PC-9 (cell line): ENCODE data around the gene FAM20C. TPM values are rescaled to one million over a fixed set of nuclear protein-coding genes. Genes with fewer than 3 reads are reported as not detected.

Source experiments
- BruUV-seq: library from RNA; stranded (reverse); fragments of 400-500 nt; replicated peaks from 2 replicates; lab custom pipeline; 2021; lab: Mats Ljungman, UMichigan
- CTCF ChIA-PET: fragments of 300-600 bp; sonication (Branson Sonifier 250); formaldehyde crosslinking; loops from one replicate; lab custom pipeline; 2022; ENCODE audit warnings: antibody characterized with exemption; lab: Charles Lee
- POLR2A ChIA-PET: fragments of 300-600 bp; sonication (Branson Sonifier 250); formaldehyde crosslinking; loops from one replicate; lab custom pipeline; 2022; ENCODE audit warnings: antibody characterized with exemption; ENCODE audit not compliant: unreplicated experiment; lab: Charles Lee
- DNase-seq, 2 experiments: peaks; one replicate each; pipeline versions ENCODE4 v3.0.0 to v3.0.0-alpha.2; 2015 to 2022; ENCODE audit warnings: mixed read lengths in 1 of 2
- H2AFZ ChIP-seq: fragments of 200-600 bp; sonication (generic); 2 replicates; pipeline ENCODE4 v1.8.1; 2017; ENCODE audit warnings: antibody characterized with exemption
- H3F3A ChIP-seq: fragments of 200-600 bp; sonication (generic); 2 replicates; pipeline ENCODE4 v1.8.1; 2017; ENCODE audit warnings: antibody characterized with exemption, mild to moderate bottlenecking, low read depth; ENCODE audit not compliant: insufficient read depth
- H3K27ac ChIP-seq: fragments of 200-600 bp; sonication (generic); 2 replicates; pipeline ENCODE4 v1.6.1; 2016; ENCODE audit warnings: mixed run types
- H3K27me3 ChIP-seq: fragments of 200-600 bp; sonication (generic); 2 replicates; pipeline ENCODE4 v1.6.1; 2016; ENCODE audit warnings: low read depth, mixed run types; ENCODE audit not compliant: insufficient read depth
- H3K36me3 ChIP-seq: fragments of 200-600 bp; sonication (generic); 2 replicates; pipeline ENCODE4 v1.6.1; 2016; ENCODE audit warnings: low read depth, mixed run types
- H3K4me1 ChIP-seq: fragments of 200-600 bp; sonication (generic); replicated peaks from 2 replicates; pipeline ENCODE4 v1.6.1; 2016; ENCODE audit warnings: mixed run types; ENCODE audit not compliant: insufficient read depth
- H3K4me2 ChIP-seq: fragments of 200-600 bp; sonication (generic); 2 replicates; pipeline ENCODE4 v1.6.1; 2017; ENCODE audit warnings: mixed run types
- H3K4me3 ChIP-seq: fragments of 200-600 bp; sonication (generic); 2 replicates; pipeline ENCODE4 v1.6.1; 2016; ENCODE audit warnings: mixed run types
- H3K79me2 ChIP-seq: fragments of 200-600 bp; sonication (generic); 2 replicates; pipeline ENCODE4 v1.6.1; 2017; ENCODE audit warnings: low read depth, mixed run types
- H3K9me2 ChIP-seq: fragments of 200-600 bp; sonication (generic); 2 replicates; pipeline ENCODE4 v1.8.1; 2017; ENCODE audit warnings: mild to moderate bottlenecking; ENCODE audit not compliant: insufficient read depth
- H3K9me3 ChIP-seq: fragments of 200-600 bp; sonication (generic); 2 replicates; pipeline ENCODE4 v1.8.1; 2016; ENCODE audit warnings: low read depth; ENCODE audit not compliant: insufficient read depth
- H4K20me1 ChIP-seq: fragments of 200-600 bp; sonication (generic); 2 replicates; pipeline ENCODE4 v1.8.1; 2017; ENCODE audit not compliant: insufficient read depth
- CTCF ChIP-seq: fragments of 200-600 bp; sonication (generic); conservative IDR thresholded peaks from 2 replicates; pipeline ENCODE4 v1.6.1; 2017; ENCODE audit warnings: mixed run types, antibody characterized with exemption, mild to moderate bottlenecking, moderate library complexity
- EZH2 ChIP-seq: fragments of 200-600 bp; sonication (generic); IDR thresholded peaks from 2 replicates; pipeline ENCODE4 v1.8.0; 2017; ENCODE audit warnings: antibody characterized with exemption, low read depth
- intact Hi-C: fragments of 100-400 bp; cut with micrococcal nuclease; formaldehyde crosslinking; loops from one replicate; pipeline ENCODE4 v1.10.0; 2022; ENCODE audit not compliant: unreplicated experiment
- total RNA-seq: library from RNA; stranded (reverse); gene quantifications from 2 replicates; pipeline ENCODE4 v1.2.3, GENCODE V29; 2021

Gene FAM20C
- total RNA-seq, 1 experiment from 2014 or later: 31.0 TPM

DNA sequence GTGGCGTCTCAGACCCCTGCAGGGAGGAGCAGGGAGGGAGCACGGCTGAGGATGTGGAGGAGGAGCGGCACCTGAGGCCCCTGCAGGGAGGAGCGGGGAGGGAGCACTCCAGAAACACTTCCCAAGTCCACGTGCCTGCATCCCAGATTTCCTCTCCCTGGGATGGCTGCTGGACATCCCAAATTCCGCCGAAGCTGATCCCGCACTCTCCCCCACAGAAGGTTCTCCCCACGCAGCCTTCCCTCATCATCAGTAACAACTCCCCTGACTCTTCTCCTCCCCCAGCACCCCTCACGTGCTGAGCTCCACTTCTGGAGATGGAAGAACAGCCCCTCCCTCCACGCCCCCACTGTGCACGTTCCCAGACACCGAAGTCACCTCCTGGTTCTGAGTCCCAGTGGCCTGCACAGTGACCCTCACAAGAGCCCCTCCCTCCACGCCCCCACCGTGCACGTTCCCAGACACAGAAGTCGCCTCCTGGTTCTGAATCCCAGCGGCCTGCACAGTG, 79.8 kb downstream of the FAM20C start:
- Histone ChIP-seq H3K4me3 (no peak overlapping the region), H4K20me1 (no peaks in the 10 kb centered on the region), H3K9me3 (no peaks in the 10 kb centered on the region; the same call in 1 of the 2 replicates), H3K9me2 (no peaks in the 10 kb centered on the region), H3F3A (0 out of 2 replicates have a peak, but pooled peaks cover 8% of the 10 kb centered on the region), H3K27me3 (peaks cover 30% of the 10 kb centered on the region; the same call in 1 of the 2 replicates), H3K4me2 (no peak overlapping the region), H3K79me2 (no peaks in the 10 kb centered on the region), H2AFZ (no peak overlapping the region), H3K27ac (no peak overlapping the region), H3K4me1 (no peaks in the 10 kb centered on the region), H3K36me3 (no peaks in the 10 kb centered on the region)
- DNase-seq: no peak
- intact Hi-C loops: no loop called here
- no TSS peak for BruUV-seq
- TF ChIP-seq EZH2 (no peak), CTCF (no peak)
- ChIA-PET POLR2A (no interaction called here), CTCF (no interaction called here)

GRCh38 chr7:272631-273030, 80.3 kb downstream of the FAM20C start:
- Histone ChIP-seq H3K79me2 (no peaks in the 10 kb centered on the region), H3K4me1 (no peaks in the 10 kb centered on the region), H3F3A (0 out of 2 replicates have a peak, but pooled peaks cover 7% of the 10 kb centered on the region), H3K9me2 (no peaks in the 10 kb centered on the region), H2AFZ (no peak overlapping the region), H3K36me3 (no peaks in the 10 kb centered on the region), H3K27me3 (peaks cover 30% of the 10 kb centered on the region; the same call in 1 of the 2 replicates), H3K4me3 (no peak overlapping the region), H3K9me3 (no peaks in the 10 kb centered on the region; the same call in 1 of the 2 replicates), H3K4me2 (no peak overlapping the region), H4K20me1 (no peaks in the 10 kb centered on the region), H3K27ac (no peak overlapping the region)
- no TSS peak for BruUV-seq
- ChIA-PET CTCF (no interaction called here), POLR2A (no interaction called here)
- TF ChIP-seq CTCF (no peak), EZH2 (no peak)
- DNase-seq: no peak
- intact Hi-C loops: no loop called here

GRCh38 chr7:273327-273726, 81.0 kb downstream of the FAM20C start:
- Histone ChIP-seq H2AFZ (no peak overlapping the region), H3K27ac (no peak overlapping the region), H3K4me2 (no peak overlapping the region), H3K36me3 (no peaks in the 10 kb centered on the region), H3F3A (0 out of 2 replicates have a peak, but pooled peaks cover under 1% of the 10 kb centered on the region), H3K4me3 (no peak overlapping the region), H3K4me1 (no peaks in the 10 kb centered on the region), H3K9me3 (no peaks in the 10 kb centered on the region; the same call in 1 of the 2 replicates), H3K27me3 (peaks cover 30% of the 10 kb centered on the region; the same call in 1 of the 2 replicates), H4K20me1 (no peaks in the 10 kb centered on the region), H3K79me2 (no peaks in the 10 kb centered on the region), H3K9me2 (no peaks in the 10 kb centered on the region)
- TF ChIP-seq EZH2 (no peak), CTCF (no peak)
- POLR2A ChIA-PET: no interaction called here
- DNase-seq: no peak
- intact Hi-C loops: no loop called here
- no TSS peak for BruUV-seq
- CTCF ChIA-PET: no interaction called here
